HG03025 (cell line): ENCODE data around the gene NCOR1.
"Not testable (repeated sequence)": the region's sequence is repeated elsewhere in the genome, so short reads cannot be mapped to it uniquely, and the experiment has no call there.

Experiments used
- ATAC-seq: cut with Tn5 transposase; IDR thresholded peaks from one replicate; pipeline ENCODE4 v1.9.1; 2021; ENCODE audit warnings: mild to moderate bottlenecking, moderate library complexity; ENCODE audit not compliant: unreplicated experiment, low FRiP score

NCOR1 gene

GRCh38 chr17:16101440-16101839, 113.9 kb downstream of the NCOR1 start:
- no peak for ATAC-seq

- no peak for ATAC-seq
Observed at GRCh38 chr17:16100737-16101400, 114.5 kb downstream of the NCOR1 start.

- no peak for ATAC-seq
Observed at GRCh38 chr17:16091773-16092172, 123.6 kb downstream of the NCOR1 start.

GRCh38 chr17:16086957-16087356, 128.4 kb downstream of the NCOR1 start:
- ATAC-seq = no peak

GRCh38 chr17:16085066-16085699, 130.2 kb downstream of the NCOR1 start:
- no peak for ATAC-seq

GRCh38 chr17:16083223-16083622, 132.1 kb downstream of the NCOR1 start:
- ATAC-seq = no peak

GRCh38 chr17:16081507-16082087, 133.7 kb downstream of the NCOR1 start:
- ATAC-seq = no peak

GRCh38 chr17:16080366-16080765, 135.0 kb downstream of the NCOR1 start:
- ATAC-seq = no peak

- no peak for ATAC-seq
Observed at GRCh38 chr17:16075949-16076348, 139.4 kb downstream of the NCOR1 start.

GRCh38 chr17:16074423-16074822, 140.9 kb downstream of the NCOR1 start:
- ATAC-seq = no peak

- ATAC-seq = no peak
Observed at GRCh38 chr17:16073845-16074244, 141.5 kb downstream of the NCOR1 start.

- no peak for ATAC-seq
Observed at GRCh38 chr17:16072031-16072430, 143.3 kb downstream of the NCOR1 start.

GRCh38 chr17:16068323-16068722, 147.0 kb downstream of the NCOR1 start:
- ATAC-seq = no peak

- no peak for ATAC-seq
Observed at GRCh38 chr17:16066125-16066524, 149.2 kb downstream of the NCOR1 start.

- no peak for ATAC-seq
Observed at GRCh38 chr17:16061631-16062030, 153.7 kb downstream of the NCOR1 start.

GRCh38 chr17:16055139-16055538, 160.2 kb downstream of the NCOR1 start:
- not testable (repeated sequence) for ATAC-seq

GRCh38 chr17:16052486-16052885, 162.8 kb downstream of the NCOR1 start:
- ATAC-seq = no peak

- no peak for ATAC-seq
Observed at GRCh38 chr17:16050844-16051243, 164.5 kb downstream of the NCOR1 start.

- ATAC-seq = no peak
Observed at GRCh38 chr17:16048811-16049449, 166.4 kb downstream of the NCOR1 start.

GRCh38 chr17:16046966-16047365, 168.4 kb downstream of the NCOR1 start:
- ATAC-seq = no peak

GRCh38 chr17:16044487-16044886, 170.8 kb downstream of the NCOR1 start:
- no peak for ATAC-seq
